Fibroblast of lung (primary cell): ENCODE data around the gene TMEM184B.

Source experiments
- CTCF ChIP-seq, 2 donors: IDR thresholded peaks in 1 of 2; conservative IDR thresholded peaks in 1 of 2; 1 replicate in 1 of 2; 2 replicates in 1 of 2; pipeline ENCODE4 v1.5.1; 2011 to 2012; ENCODE audit warnings: low read length in 2 of 2, control low read depth in 1 of 2, inconsistent platforms in 1 of 2, low read depth in 1 of 2, mild to moderate bottlenecking in 1 of 2
- EZH2 ChIP-seq: IDR thresholded peaks from 2 replicates; pipeline ENCODE4 v1.5.1; 2012; ENCODE audit warnings: low read length, control low read depth, mild to moderate bottlenecking; ENCODE audit errors: missing control alignments

- TF ChIP-seq CTCF (conservative IDR thresholded peaks at IDR 0.05 in 1 of 2, IDR thresholded peaks at IDR 0.05 in 1 of 2; ENCODE audit: low read depth in 1 of 2, low read length in 2 of 2) (no peak), EZH2 (no peak)
Measured at GRCh38 chr22:38180841-38181452, 91.9 kb downstream of the TMEM184B start.
